Omental fat pad (tissue), 4 donors: Measurements from ENCODE around the gene ZIC1. TPM values are rescaled to one million over a fixed set of nuclear protein-coding genes. Genes with fewer than 3 reads are reported as not detected.

Experiments used
- ATAC-seq: fragments of 150-250 bp; one replicate; pipeline ENCODE4 v1.9.1; 2016; ENCODE audit warnings: mild to moderate bottlenecking, moderate library complexity; ENCODE audit not compliant: low FRiP score
- DNase-seq: peaks from one replicate; pipeline ENCODE4 v3.0.0-alpha.2; 2019; ENCODE audit warnings: low spot score
- total RNA-seq, 4 donors: library from RNA; depleted of rRNA; stranded (reverse); fragments of >200 nt; gene quantifications; one replicate each; pipeline ENCODE4 v1.1.0, GENCODE V29; 2016
- TF ChIP-seq, protein P1 (sequence below), 3 donors: fragments of 450-650 bp; IDR thresholded peaks; one replicate each; pipeline ENCODE4 v1.5.1; 2016 to 2017; ENCODE audit warnings: antibody characterized with exemption in 3 of 3, mild to moderate bottlenecking in 3 of 3, moderate library complexity in 2 of 3

The ZIC1 gene
- total RNA-seq, 4 donors from 2014 or later: not detected

DNA sequence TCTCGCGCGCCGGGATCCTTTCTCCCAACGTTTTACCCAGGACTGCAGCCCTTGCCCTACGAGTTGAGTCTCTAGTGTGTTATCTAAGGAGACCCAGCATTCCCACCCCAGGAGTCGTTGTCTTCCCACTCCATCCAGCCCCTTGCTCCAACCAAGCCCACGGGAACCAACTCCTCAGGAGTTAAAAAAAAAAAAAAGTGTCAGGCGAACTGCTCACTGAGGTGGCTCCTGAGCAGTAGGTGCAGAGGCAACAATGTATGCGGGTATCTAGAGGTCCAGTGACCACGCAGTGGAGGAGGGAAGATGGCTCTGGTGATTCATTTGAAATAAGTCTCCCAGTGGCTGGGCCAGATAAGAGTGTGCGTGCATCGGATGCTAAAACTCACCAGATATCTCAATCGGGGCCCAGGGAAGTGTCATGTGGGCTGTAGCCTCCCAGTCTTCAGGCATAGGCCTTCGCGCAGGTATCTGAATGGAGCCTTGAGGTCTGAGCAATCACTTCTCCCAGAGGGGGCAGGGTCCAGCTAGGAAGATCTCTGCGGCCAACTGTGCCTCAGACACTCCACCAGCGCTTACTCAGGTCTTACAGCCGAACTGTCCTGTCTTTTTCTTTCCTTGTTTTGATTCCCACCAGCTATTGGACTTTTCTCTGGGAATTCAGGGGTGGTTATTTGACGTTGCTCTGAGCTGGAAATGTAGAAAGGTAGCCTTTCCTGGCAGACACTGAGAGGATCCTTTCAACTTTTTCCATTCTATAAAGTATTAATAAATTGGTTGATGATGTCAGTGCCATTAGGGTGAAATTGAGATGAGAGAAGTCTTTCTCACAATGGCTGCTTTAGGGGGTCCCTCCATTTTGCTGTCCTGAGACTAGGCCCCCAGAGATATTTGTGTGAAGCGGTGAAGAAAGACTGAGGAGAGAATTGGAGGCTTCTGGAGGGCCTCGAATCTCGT is 23.8 kb upstream of the ZIC1 start:
- DNase-seq: no peak
- no peak for ATAC-seq
- TF ChIP-seq, protein P1, sequence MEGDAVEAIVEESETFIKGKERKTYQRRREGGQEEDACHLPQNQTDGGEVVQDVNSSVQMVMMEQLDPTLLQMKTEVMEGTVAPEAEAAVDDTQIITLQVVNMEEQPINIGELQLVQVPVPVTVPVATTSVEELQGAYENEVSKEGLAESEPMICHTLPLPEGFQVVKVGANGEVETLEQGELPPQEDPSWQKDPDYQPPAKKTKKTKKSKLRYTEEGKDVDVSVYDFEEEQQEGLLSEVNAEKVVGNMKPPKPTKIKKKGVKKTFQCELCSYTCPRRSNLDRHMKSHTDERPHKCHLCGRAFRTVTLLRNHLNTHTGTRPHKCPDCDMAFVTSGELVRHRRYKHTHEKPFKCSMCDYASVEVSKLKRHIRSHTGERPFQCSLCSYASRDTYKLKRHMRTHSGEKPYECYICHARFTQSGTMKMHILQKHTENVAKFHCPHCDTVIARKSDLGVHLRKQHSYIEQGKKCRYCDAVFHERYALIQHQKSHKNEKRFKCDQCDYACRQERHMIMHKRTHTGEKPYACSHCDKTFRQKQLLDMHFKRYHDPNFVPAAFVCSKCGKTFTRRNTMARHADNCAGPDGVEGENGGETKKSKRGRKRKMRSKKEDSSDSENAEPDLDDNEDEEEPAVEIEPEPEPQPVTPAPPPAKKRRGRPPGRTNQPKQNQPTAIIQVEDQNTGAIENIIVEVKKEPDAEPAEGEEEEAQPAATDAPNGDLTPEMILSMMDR (IDR thresholded peaks at IDR 0.05): no peak

GRCh38 chr3:147387291-147387884 is 21.8 kb upstream of the ZIC1 start:
- TF ChIP-seq, protein P1 (IDR thresholded peaks at IDR 0.05): no peak
- ATAC-seq (no peak), DNase-seq (no peak)

GRCh38 chr3:147387885-147388699 is 21.1 kb upstream of the ZIC1 start:
- TF ChIP-seq, protein P1 (IDR thresholded peaks at IDR 0.05): no peak
- DNase-seq (no peak), ATAC-seq (no peak)

DNA sequence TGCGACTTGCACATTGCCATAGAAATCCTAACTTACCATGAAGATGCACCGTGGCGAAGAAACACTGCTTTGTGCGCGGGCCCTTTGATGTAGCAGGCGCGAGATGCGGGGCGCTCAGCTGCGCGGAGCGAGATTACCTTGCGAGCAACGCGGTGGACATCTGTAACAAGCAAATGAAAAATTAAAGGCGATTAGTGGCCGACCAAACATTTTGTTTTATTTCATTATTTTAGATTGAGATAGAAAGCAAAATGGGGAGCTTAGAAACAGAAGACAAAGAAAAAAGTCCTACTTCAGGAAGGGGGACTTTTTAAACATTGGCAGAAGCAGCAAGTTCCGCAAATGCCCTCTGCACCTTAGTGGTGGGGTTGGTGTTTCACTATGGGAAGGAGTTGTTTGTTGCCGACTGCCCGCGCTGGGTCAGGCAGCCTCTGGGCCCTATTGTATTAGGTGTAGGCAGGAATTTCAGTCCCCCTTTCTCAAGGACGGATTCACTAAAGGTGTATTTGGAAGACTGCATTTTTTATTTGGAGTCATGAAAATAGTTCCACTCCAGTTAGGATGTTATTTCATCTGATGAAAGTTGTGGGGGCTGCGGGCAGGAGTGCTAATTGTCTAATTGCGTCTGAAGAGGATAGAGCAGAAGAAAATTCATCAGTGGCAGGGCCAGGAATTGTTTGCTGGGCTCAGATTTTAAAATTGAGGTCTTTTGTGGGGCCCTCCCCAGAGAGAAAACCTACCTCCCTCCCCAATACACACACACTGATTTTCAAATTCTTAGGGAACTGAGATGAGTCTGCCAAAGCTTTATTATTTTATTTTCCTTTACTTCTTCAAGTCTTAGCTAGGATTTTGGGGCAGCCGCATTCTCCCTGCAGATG is 20.2 kb upstream of the ZIC1 start:
- DNase-seq (no peak), ATAC-seq (no peak)

DNA sequence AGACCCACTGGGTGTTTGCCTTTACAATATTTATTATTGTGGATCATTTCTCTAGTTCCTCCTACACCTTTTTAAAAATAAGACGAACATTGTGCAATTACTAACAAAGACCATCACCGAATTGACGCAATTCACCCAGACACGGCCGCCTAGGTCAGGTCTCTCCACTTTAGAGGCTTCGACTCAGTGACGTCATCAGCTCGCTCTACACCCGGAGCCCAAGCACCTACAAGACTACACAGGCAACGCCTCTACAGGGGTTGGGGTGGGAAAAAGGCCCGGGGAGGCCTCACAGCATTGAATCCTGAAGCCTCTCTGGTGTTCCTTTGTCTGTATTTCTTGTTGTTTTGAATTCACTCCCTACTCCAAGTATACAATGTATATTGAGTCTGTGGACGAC is 19.4 kb upstream of the ZIC1 start:
- DNase-seq (no peak), ATAC-seq (no peak)
- TF ChIP-seq, protein P1 (IDR thresholded peaks at IDR 0.05): no peak

More for the DNA sequence above, 20.2 kb upstream of the ZIC1 start:
- TF ChIP-seq, protein P1 (IDR thresholded peaks at IDR 0.05): no peak
